ENCODE measurements around the gene CDH13.

CDH13 gene

GRCh38 chr16:83717308-83717707 is 1090.5 kb downstream of the CDH13 start:
- no peaks in the 10 kb centered on the region for H3K79me2 ChIP-seq (ENCODE audit: low read length)
- no peaks in the 10 kb centered on the region for H3K36me3 ChIP-seq (replicated peaks; ENCODE audit: insufficient read depth, low read length)
- no peak overlapping the region for H2AFZ ChIP-seq (ENCODE audit: low read length)
- no peaks in the 10 kb centered on the region for H3K9me3 ChIP-seq (replicated peaks; ENCODE audit: insufficient read depth, low read length)
- no peaks in the 10 kb centered on the region for H3K9me2 ChIP-seq (replicated peaks; ENCODE audit: insufficient read depth, low read length)
- H3K27ac ChIP-seq (ENCODE audit: low read length), result no peak overlapping the region
- no peaks in the 10 kb centered on the region for H3K27me3 ChIP-seq (replicated peaks; ENCODE audit: insufficient read depth, low read length)
- H3K4me3 ChIP-seq (ENCODE audit: low read length), result no peak overlapping the region
- DNase-seq, result no peak
- TF ChIP-seq EZH2 (optimal IDR thresholded peaks at IDR 0.05; ENCODE audit: low read depth, low read length) (no peak), CTCF (IDR thresholded peaks at IDR 0.05; ENCODE audit: low read length) (no peak), EZH2phosphoT487 (IDR thresholded peaks at IDR 0.05; ENCODE audit: low read length) (no peak)
- H4K20me1 ChIP-seq (ENCODE audit: insufficient read depth, low read length), result no peaks in the 10 kb centered on the region
- H3F3A ChIP-seq (ENCODE audit: insufficient read depth, low read length), result no peaks in the 10 kb centered on the region
- H3K4me1 ChIP-seq (ENCODE audit: low read length), result no peaks in the 10 kb centered on the region
- H3K9ac ChIP-seq (ENCODE audit: low read length), result no peak overlapping the region
- no peak overlapping the region for H3K4me2 ChIP-seq (ENCODE audit: low read depth, low read length)

GRCh38 chr16:83717814-83718213 is 1091.0 kb downstream of the CDH13 start:
- Histone ChIP-seq H3K4me2 (ENCODE audit: low read depth, low read length) (no peak overlapping the region), H2AFZ (ENCODE audit: low read length) (no peak overlapping the region), H3K79me2 (ENCODE audit: low read length) (no peaks in the 10 kb centered on the region), H3K4me1 (ENCODE audit: low read length) (no peaks in the 10 kb centered on the region), H3K36me3 (replicated peaks; ENCODE audit: insufficient read depth, low read length) (no peaks in the 10 kb centered on the region), H3K4me3 (ENCODE audit: low read length) (no peak overlapping the region), H3K9me3 (replicated peaks; ENCODE audit: insufficient read depth, low read length) (no peaks in the 10 kb centered on the region), H4K20me1 (ENCODE audit: insufficient read depth, low read length) (no peaks in the 10 kb centered on the region), H3K9me2 (replicated peaks; ENCODE audit: insufficient read depth, low read length) (no peaks in the 10 kb centered on the region), H3K27ac (ENCODE audit: low read length) (no peak overlapping the region), H3K9ac (ENCODE audit: low read length) (no peak overlapping the region), H3K27me3 (replicated peaks; ENCODE audit: insufficient read depth, low read length) (no peaks in the 10 kb centered on the region), H3F3A (ENCODE audit: insufficient read depth, low read length) (no peaks in the 10 kb centered on the region)
- no peak for DNase-seq
- TF ChIP-seq EZH2 (optimal IDR thresholded peaks at IDR 0.05; ENCODE audit: low read depth, low read length), result no peak
- TF ChIP-seq EZH2phosphoT487 (IDR thresholded peaks at IDR 0.05; ENCODE audit: low read length), result no peak

- H3K4me3 ChIP-seq (ENCODE audit: low read length), result no peak overlapping the region
- TF ChIP-seq EZH2 (optimal IDR thresholded peaks at IDR 0.05; ENCODE audit: low read depth, low read length) (no peak), CTCF (IDR thresholded peaks at IDR 0.05; ENCODE audit: low read length) (no peak), EZH2phosphoT487 (IDR thresholded peaks at IDR 0.05; ENCODE audit: low read length) (no peak)
These were observed 1093.4 kb downstream of the CDH13 start for GRCh38 chr16:83720213-83720612.

GRCh38 chr16:83720981-83721380 is 1094.2 kb downstream of the CDH13 start:
- no peak overlapping the region for H3K4me3 ChIP-seq (ENCODE audit: low read length)
- no peaks in the 10 kb centered on the region for H3F3A ChIP-seq (ENCODE audit: insufficient read depth, low read length)
- H2AFZ ChIP-seq (ENCODE audit: low read length), result no peak overlapping the region
- H3K9me3 ChIP-seq (replicated peaks; ENCODE audit: insufficient read depth, low read length), result no peaks in the 10 kb centered on the region
- no peaks in the 10 kb centered on the region for H3K36me3 ChIP-seq (replicated peaks; ENCODE audit: insufficient read depth, low read length)
- no peaks in the 10 kb centered on the region for H3K4me1 ChIP-seq (ENCODE audit: low read length)
- no peaks in the 10 kb centered on the region for H4K20me1 ChIP-seq (ENCODE audit: insufficient read depth, low read length)
- H3K9me2 ChIP-seq (replicated peaks; ENCODE audit: insufficient read depth, low read length), result no peaks in the 10 kb centered on the region
- TF ChIP-seq EZH2phosphoT487 (IDR thresholded peaks at IDR 0.05; ENCODE audit: low read length) (no peak), EZH2 (optimal IDR thresholded peaks at IDR 0.05; ENCODE audit: low read depth, low read length) (no peak), CTCF (IDR thresholded peaks at IDR 0.05; ENCODE audit: low read length) (no peak)
- no peaks in the 10 kb centered on the region for H3K27me3 ChIP-seq (replicated peaks; ENCODE audit: insufficient read depth, low read length)
- no peaks in the 10 kb centered on the region for H3K79me2 ChIP-seq (ENCODE audit: low read length)
- no peak overlapping the region for H3K4me2 ChIP-seq (ENCODE audit: low read depth, low read length)
- no peak overlapping the region for H3K27ac ChIP-seq (ENCODE audit: low read length)
- DNase-seq, result no peak
- no peak overlapping the region for H3K9ac ChIP-seq (ENCODE audit: low read length)

More at GRCh38 chr16:83720213-83720612, 1093.4 kb downstream of the CDH13 start:
- Histone ChIP-seq H2AFZ (ENCODE audit: low read length) (no peak overlapping the region), H3K79me2 (ENCODE audit: low read length) (no peaks in the 10 kb centered on the region), H3K9me2 (replicated peaks; ENCODE audit: insufficient read depth, low read length) (no peaks in the 10 kb centered on the region), H3K4me2 (ENCODE audit: low read depth, low read length) (no peak overlapping the region), H3K36me3 (replicated peaks; ENCODE audit: insufficient read depth, low read length) (no peaks in the 10 kb centered on the region), H3K9ac (ENCODE audit: low read length) (no peak overlapping the region), H3K27ac (ENCODE audit: low read length) (no peak overlapping the region), H4K20me1 (ENCODE audit: insufficient read depth, low read length) (no peaks in the 10 kb centered on the region), H3K4me1 (ENCODE audit: low read length) (no peaks in the 10 kb centered on the region), H3K27me3 (replicated peaks; ENCODE audit: insufficient read depth, low read length) (no peaks in the 10 kb centered on the region), H3K9me3 (replicated peaks; ENCODE audit: insufficient read depth, low read length) (no peaks in the 10 kb centered on the region), H3F3A (ENCODE audit: insufficient read depth, low read length) (no peaks in the 10 kb centered on the region)
- no peak for DNase-seq
